ENCODE measurements around the gene CFAP65.

Gene CFAP65

GRCh38 chr2:219062081-219062480, 20.8 kb upstream of the CFAP65 start:
- Histone ChIP-seq H3K4me3 (ENCODE audit: control insufficient read depth in 1 of 7, extremely low read depth in 1 of 7, insufficient read depth in 4 of 7, low read depth in 2 of 7, low read length in 6 of 7) (no peak overlapping the region), H3K27me3 (replicated peaks in 2 of 5; ENCODE audit: control insufficient read depth in 4 of 5, insufficient read depth in 5 of 5, low read length in 4 of 5) (peaks cover 0 to 79% (median 38%) of the 10 kb centered on the region in 5 experiments), H3K4me1 (ENCODE audit: control extremely low read depth in 1 of 4, control insufficient read depth in 4 of 4, insufficient read depth in 4 of 4, low read length in 3 of 4) (peaks cover 0 to 41% (median 21%) of the 10 kb centered on the region in 4 experiments), H3K27ac (ENCODE audit: insufficient read depth in 1 of 2, low read depth in 1 of 2, low read length in 2 of 2, poor library complexity in 1 of 2, severe bottlenecking in 2 of 2) (no peak overlapping the region), H3K9me3 (ENCODE audit: control extremely low read depth in 1 of 5, control insufficient read depth in 4 of 5, insufficient read depth in 2 of 5, low read depth in 1 of 5, low read length in 4 of 5) (no peaks in the 10 kb centered on the region), H3K36me3 (ENCODE audit: control insufficient read depth in 4 of 4, insufficient read depth in 4 of 4, low read length in 3 of 4) (no peaks in the 10 kb centered on the region)
- POLR2A ChIA-PET: interaction anchor here (0.5 kb wide), 1 partner anchor 378 kb away, joined by 3 read pairs; no protein-coding TSS in a partner anchor
- DNase-seq: no peak
- 78% methylated on average over 6 of the region's 6 CpGs for WGBS (ENCODE audit: insufficient coverage)
- CTCF ChIA-PET: interaction anchor here (1.0 to 25.1 kb wide), 8 partner anchors 10 to 67 kb away, joined by 3 to 336 read pairs (median 5); no protein-coding TSS in a partner anchor

GRCh38 chr2:219060821-219061791, 19.8 kb upstream of the CFAP65 start, which contains the start of gene IHH:
Gene IHH (minus strand): TSS chr2:219060921. CDS start chr2:219060467, 454 bp downstream.
- Histone ChIP-seq H3K4me3 (ENCODE audit: control insufficient read depth in 1 of 7, extremely low read depth in 1 of 7, insufficient read depth in 4 of 7, low read depth in 2 of 7, low read length in 6 of 7) (peak within 1 kb of the TSS in 3 of 7 experiments; percentile 29 to 43 (median 32)), H3K27ac (ENCODE audit: insufficient read depth in 1 of 2, low read depth in 1 of 2, low read length in 2 of 2, poor library complexity in 1 of 2, severe bottlenecking in 2 of 2) (no peak within 1 kb of the TSS), H3K4me1 (ENCODE audit: control extremely low read depth in 1 of 4, control insufficient read depth in 4 of 4, insufficient read depth in 4 of 4, low read length in 3 of 4) (peaks cover 0 to 41% (median 21%) of the 10 kb centered on the region in 4 experiments), H3K9me3 (ENCODE audit: control extremely low read depth in 1 of 5, control insufficient read depth in 4 of 5, insufficient read depth in 2 of 5, low read depth in 1 of 5, low read length in 4 of 5) (no peaks in the 10 kb centered on the region), H3K27me3 (replicated peaks in 2 of 5; ENCODE audit: control insufficient read depth in 4 of 5, insufficient read depth in 5 of 5, low read length in 4 of 5) (peaks cover 0 to 89% (median 43%) of the 10 kb centered on the region in 5 experiments), H3K36me3 (ENCODE audit: control insufficient read depth in 4 of 4, insufficient read depth in 4 of 4, low read length in 3 of 4) (no peaks in the 10 kb centered on the region)
- CTCF ChIA-PET: interaction anchor here (1.1 to 25.1 kb wide), 9 partner anchors 10 to 93 kb away, joined by 3 to 336 read pairs (median 8); partner anchors contain the start of gene NHEJ1
- POLR2A ChIA-PET: interaction anchor here (0.5 kb wide), 1 partner anchor 377 kb away, joined by 3 read pairs; no protein-coding TSS in a partner anchor
- DNase-seq: peak; percentile 16 to 60 (median 55)
- under 1% methylated on average over 53 of the region's 76 CpGs for WGBS (ENCODE audit: insufficient coverage)

GRCh38 chr2:219059725-219060682, 18.7 kb upstream of the CFAP65 start:
- ChIA-PET POLR2A (no interaction called here), CTCF (interaction anchor here (1.5 to 25.1 kb wide), 13 partner anchors 8 to 94 kb away, joined by 4 to 336 read pairs (median 11); partner anchors contain the start of genes CFAP65 and NHEJ1)
- peaks cover 0 to 95% (median 44%) of the 10 kb centered on the region in 5 experiments for H3K27me3 ChIP-seq (replicated peaks in 2 of 5; ENCODE audit: control insufficient read depth in 4 of 5, insufficient read depth in 5 of 5, low read length in 4 of 5)
- no peak overlapping the region for H3K27ac ChIP-seq (ENCODE audit: insufficient read depth in 1 of 2, low read depth in 1 of 2, low read length in 2 of 2, poor library complexity in 1 of 2, severe bottlenecking in 2 of 2)
- H3K4me3 ChIP-seq (ENCODE audit: control insufficient read depth in 1 of 7, extremely low read depth in 1 of 7, insufficient read depth in 4 of 7, low read depth in 2 of 7, low read length in 6 of 7): peak overlapping the region in 3 of 7 experiments; percentile 19 to 43 (median 32)
- H3K9me3 ChIP-seq (ENCODE audit: control extremely low read depth in 1 of 5, control insufficient read depth in 4 of 5, insufficient read depth in 2 of 5, low read depth in 1 of 5, low read length in 4 of 5): no peaks in the 10 kb centered on the region
- DNase-seq: peak in 2 of 3 donors; percentile 32 to 46
- no peaks in the 10 kb centered on the region for H3K36me3 ChIP-seq (ENCODE audit: control insufficient read depth in 4 of 4, insufficient read depth in 4 of 4, low read length in 3 of 4)
- WGBS (ENCODE audit: insufficient coverage): 4% methylated on average over 62 of the region's 81 CpGs
- peaks cover 0 to 41% (median 21%) of the 10 kb centered on the region in 4 experiments for H3K4me1 ChIP-seq (ENCODE audit: control extremely low read depth in 1 of 4, control insufficient read depth in 4 of 4, insufficient read depth in 4 of 4, low read length in 3 of 4)

GRCh38 chr2:219059375-219059724, 18.0 kb upstream of the CFAP65 start:
- Histone ChIP-seq H3K27me3 (replicated peaks in 2 of 5; ENCODE audit: control insufficient read depth in 4 of 5, insufficient read depth in 5 of 5, low read length in 4 of 5) (peaks cover 0 to 97% (median 44%) of the 10 kb centered on the region in 5 experiments), H3K27ac (ENCODE audit: insufficient read depth in 1 of 2, low read depth in 1 of 2, low read length in 2 of 2, poor library complexity in 1 of 2, severe bottlenecking in 2 of 2) (no peak overlapping the region), H3K4me3 (ENCODE audit: control insufficient read depth in 1 of 7, extremely low read depth in 1 of 7, insufficient read depth in 4 of 7, low read depth in 2 of 7, low read length in 6 of 7) (peak overlapping the region in 3 of 7 experiments; percentile 17 to 43 (median 32)), H3K9me3 (ENCODE audit: control extremely low read depth in 1 of 5, control insufficient read depth in 4 of 5, insufficient read depth in 2 of 5, low read depth in 1 of 5, low read length in 4 of 5) (no peaks in the 10 kb centered on the region), H3K4me1 (ENCODE audit: control extremely low read depth in 1 of 4, control insufficient read depth in 4 of 4, insufficient read depth in 4 of 4, low read length in 3 of 4) (peaks cover 0 to 41% (median 21%) of the 10 kb centered on the region in 4 experiments), H3K36me3 (ENCODE audit: control insufficient read depth in 4 of 4, insufficient read depth in 4 of 4, low read length in 3 of 4) (no peaks in the 10 kb centered on the region)
- WGBS (ENCODE audit: insufficient coverage): 3% methylated on average over 16 of the region's 17 CpGs
- CTCF ChIA-PET: interaction anchor here (0.8 to 25.1 kb wide), 18 partner anchors 9 to 95 kb away, joined by 3 to 336 read pairs (median 10); partner anchors contain the start of genes CFAP65 and NHEJ1
- no peak for DNase-seq
- POLR2A ChIA-PET: no interaction called here

- Histone ChIP-seq H3K4me1 (ENCODE audit: control extremely low read depth in 1 of 4, control insufficient read depth in 4 of 4, insufficient read depth in 4 of 4, low read length in 3 of 4) (peaks cover 0 to 41% (median 21%) of the 10 kb centered on the region in 4 experiments), H3K9me3 (ENCODE audit: control extremely low read depth in 1 of 5, control insufficient read depth in 4 of 5, insufficient read depth in 2 of 5, low read depth in 1 of 5, low read length in 4 of 5) (no peaks in the 10 kb centered on the region), H3K4me3 (ENCODE audit: control insufficient read depth in 1 of 7, extremely low read depth in 1 of 7, insufficient read depth in 4 of 7, low read depth in 2 of 7, low read length in 6 of 7) (peak overlapping the region in 3 of 7 experiments; percentile 10 to 48 (median 43)), H3K27ac (ENCODE audit: insufficient read depth in 1 of 2, low read depth in 1 of 2, low read length in 2 of 2, poor library complexity in 1 of 2, severe bottlenecking in 2 of 2) (no peak overlapping the region), H3K36me3 (ENCODE audit: control insufficient read depth in 4 of 4, insufficient read depth in 4 of 4, low read length in 3 of 4) (no peaks in the 10 kb centered on the region), H3K27me3 (replicated peaks in 2 of 5; ENCODE audit: control insufficient read depth in 4 of 5, insufficient read depth in 5 of 5, low read length in 4 of 5) (peaks cover 0 to 98% (median 42%) of the 10 kb centered on the region in 5 experiments)
- DNase-seq: no peak
- CTCF ChIA-PET: interaction anchor here (0.7 to 25.1 kb wide), 32 partner anchors 8 to 323 kb away, joined by 3 to 336 read pairs (median 5); partner anchors contain the start of genes CFAP65 and NHEJ1
- POLR2A ChIA-PET: no interaction called here
- 5% methylated on average over 39 of the region's 42 CpGs for WGBS (ENCODE audit: insufficient coverage)
Observed at GRCh38 chr2:219058541-219059374, 17.4 kb upstream of the CFAP65 start.

Measured in common myeloid progenitor, CD34-positive (primary cell).